Stimulated activated CD4-positive, alpha-beta T cell treated with anti-CD3 and anti-CD28 coated beads, Interleukin-1b, Interleukin-23, amount 100 ng/mL, for 48 hours (primary cell): ENCODE measurements around the gene MRPL27.
"Not testable (repeated sequence)": the region's sequence is repeated elsewhere in the genome, so short reads cannot be mapped to it uniquely, and the experiment has no call there.

Experiments used
- DNase-seq: peaks from one replicate; pipeline ENCODE4 v3.0.0-alpha.2; 2020

Gene MRPL27

DNA sequence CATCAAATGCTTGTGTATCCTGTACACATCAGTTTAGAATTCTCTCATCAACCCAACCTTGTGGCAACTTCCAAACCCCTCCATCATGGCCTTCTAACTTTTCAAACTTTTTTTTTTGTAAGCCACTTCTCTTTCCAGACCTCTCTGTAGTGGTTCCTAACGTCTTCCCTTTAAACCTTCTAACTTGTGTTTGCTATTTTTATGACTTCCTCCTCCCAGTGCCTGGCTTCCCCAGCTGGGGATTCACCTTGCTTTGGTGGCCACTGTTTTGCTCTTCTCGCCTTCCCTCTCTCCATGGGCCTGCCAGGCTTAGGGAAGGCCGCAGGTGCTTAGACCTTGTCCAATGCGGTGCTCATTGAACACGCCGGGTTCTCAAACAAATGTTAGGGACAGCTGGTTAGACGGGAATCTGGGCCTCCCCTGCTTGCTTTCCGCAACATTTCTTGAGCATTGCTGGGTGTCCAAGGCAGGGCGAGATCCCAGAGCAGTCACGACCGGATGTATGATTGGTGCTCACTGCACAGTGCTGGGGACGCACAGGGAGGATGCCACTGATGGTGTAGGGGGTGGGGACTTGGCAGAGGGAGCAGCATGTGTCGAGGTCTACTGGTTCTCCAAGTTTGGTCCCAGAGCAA is 28.1 kb downstream of the MRPL27 start:
- no peak for DNase-seq

DNA sequence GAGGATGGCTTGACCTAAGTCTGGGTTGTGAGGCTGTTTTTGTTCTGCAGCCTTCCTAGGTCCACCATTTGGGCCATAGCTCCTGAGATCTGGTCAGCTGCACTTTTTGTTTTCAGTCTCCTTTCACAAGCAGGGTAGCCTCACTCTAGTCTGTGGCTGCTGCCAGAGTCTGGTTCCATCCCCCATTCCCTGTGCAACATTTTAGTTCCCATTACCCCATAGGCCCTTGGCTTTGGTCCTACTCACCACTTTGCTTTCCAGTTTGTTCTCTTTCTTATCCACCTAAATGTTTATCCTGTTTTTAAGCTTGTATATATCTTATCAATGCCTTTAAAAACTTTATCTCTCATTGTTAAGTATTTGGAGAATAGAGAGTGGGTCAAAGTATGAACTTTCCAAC is 33.6 kb downstream of the MRPL27 start:
- no peak for DNase-seq

DNA sequence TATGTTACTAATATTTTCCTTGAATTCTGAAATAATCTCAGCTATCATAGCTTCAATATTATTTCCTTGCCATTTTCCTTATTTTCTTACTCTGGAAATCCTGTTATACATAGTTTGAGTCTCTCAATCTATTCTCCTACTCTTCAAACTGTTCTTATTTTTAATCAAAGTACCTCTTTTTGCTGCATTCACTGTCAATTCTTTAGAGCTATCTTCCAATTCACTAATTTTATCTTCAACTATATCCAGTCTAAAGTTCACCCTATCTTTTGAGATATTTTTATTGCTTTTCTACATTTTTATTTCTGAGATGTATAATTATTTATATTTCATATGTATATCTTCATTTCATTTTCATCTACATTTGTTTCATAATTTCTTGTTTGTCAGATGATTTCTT is 34.3 kb downstream of the MRPL27 start:
- DNase-seq: no peak

DNA sequence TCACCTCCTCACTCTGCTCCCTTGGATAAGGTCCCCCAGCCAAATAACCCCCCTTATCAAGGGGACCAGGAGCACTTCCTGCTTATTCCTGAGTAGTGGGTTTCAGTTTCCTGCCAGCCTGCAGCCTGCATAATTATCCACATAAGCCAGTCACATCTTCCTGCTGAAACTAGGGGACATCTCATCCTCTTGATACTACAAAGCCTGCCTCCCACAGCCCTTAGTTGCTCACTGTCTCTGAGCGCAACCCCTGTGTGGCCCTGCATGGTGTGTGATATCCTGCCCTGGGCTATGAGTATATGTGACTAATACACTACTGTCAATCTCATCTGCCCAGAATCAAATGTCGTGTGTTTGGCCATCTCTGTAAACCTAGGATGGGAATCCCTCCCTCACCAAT is 35.0 kb downstream of the MRPL27 start:
- peak; percentile 37 for DNase-seq

DNA sequence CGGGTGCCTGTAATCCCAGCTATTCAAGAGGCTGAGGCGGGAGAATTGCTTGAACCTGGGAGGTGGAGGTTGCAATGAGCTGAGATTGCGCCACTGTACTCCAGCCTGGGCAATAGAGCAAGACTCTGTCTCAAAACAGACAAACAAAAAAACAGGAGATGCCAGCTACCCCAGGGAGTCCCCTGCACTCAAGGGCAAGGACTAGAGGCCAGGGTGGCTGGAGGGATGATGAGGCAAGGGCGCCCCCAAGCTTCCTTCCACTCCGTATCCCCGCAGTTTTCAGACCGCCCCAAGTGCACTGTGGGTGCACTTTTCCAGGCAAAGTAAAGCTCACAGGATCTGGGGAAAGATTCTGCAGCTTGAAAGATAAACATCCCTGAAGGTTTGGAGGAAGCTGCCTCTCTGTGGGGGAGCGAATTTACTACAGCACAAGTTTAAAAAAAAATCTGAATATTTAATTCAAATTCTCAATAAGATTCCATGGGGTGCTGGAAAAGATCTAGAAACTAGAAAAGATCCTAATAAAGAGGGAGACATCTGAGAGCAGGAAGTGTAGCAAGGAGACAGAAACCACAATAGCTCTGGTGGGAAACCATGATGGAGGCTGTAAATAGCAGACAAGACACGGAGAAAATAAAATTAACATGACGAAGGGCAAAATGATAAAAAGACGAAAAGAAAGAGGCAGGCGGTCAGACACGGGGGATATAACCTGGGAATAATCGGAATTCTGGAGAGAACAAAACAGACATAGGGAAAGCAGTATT is 39.5 kb downstream of the MRPL27 start:
- DNase-seq: not testable (repeated sequence)

DNA sequence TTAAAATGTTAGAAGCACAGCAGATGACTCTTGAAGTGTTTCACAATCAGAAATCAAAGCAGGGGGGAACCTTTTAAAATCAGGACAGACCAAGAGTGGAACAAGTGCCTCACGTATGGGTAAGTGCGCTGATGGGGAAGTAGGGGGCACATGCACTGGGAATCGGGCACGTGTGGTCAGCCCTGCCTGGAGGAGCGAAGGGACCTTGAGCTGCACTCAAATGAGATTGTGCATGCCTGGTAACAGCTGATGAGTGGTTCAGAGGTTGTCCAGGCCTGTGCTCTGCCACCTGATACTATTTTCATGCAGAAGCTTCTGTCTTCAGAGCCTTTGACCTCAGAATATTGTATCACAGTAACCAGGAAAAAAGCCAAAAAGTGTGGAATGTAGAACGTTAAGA is 40.8 kb downstream of the MRPL27 start:
- no peak for DNase-seq

DNA sequence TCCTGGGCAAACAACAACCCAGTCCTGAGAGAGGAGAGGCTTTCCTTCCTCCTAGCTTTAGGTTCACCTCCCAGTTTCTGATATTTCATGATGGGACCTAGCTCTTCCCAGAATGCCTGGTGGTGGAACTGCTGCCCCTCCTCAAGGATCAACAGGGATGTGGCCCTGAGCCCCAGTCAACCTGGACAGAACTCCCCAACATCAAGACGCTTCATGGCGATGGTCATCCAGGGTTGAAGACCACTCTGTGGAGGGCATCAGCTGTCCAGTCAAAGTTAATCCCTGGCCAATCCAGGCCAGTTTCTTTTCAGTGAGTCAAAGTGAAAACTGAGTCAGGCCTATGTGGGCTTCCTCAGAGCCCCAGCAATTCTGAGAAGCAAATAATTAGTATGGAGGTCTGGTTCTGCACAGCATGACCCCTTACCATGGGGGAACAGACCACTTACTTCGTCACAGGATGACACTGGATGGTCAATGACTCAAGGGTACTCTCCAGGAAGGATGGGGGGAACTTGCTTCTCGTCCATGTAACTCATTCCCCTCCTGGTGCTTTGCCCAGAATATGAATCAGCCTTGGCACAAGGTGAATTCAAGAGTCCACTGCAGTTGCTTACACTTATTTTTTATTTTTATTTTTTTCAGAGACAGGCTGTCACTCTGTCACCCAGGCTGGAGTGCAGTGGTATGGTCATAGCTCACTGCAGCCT is 41.7 kb downstream of the MRPL27 start:
- peak; percentile 32 for DNase-seq

DNA sequence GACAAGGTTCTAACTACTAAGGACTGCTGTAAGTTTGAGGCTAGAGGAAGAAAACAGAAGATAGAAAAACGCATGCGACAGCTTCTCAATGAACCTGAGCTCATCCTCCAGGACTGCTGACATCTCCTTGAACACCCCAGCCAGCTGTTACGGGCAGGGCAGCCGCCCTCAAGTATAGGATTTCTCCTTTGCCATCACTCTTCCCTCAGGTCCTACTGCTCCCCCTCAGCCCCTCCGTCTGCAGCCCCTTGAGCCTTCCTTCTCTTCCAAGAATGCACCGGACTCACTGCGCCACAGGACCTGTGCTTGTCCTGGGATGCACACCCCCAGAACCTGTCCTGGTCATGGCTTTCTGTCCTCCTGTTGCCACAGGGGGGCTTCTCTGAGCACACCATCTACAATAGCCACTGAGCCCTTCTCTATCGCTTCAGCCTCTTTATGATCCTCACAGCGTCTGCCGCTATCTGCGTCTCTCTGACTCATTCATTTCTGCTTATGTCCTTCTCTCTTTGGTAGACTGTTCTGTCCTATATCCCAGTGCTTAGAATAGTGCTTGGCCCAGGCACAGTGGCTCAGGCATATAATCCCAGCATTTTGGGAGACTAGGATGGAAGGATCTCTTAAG is 42.7 kb downstream of the MRPL27 start:
- no peak for DNase-seq

DNA sequence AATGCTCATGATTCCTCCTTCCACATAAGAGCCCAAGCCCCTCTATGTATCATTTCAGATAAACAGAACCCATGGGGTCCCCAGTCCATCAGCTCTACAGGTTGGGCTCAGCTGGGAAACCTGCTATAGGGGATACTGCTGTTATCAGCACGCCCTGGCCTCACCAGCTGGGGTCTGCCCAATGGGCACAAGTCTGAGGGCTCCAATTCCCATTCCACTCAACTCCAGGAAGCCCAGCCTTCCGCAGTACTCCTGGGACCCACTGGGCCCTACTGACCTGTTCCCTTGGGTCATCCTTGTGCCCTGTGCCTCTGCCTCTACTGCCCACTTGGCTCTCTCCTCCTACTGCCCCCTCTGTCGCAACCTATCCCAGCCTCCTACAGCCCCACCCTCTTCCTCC is 43.3 kb downstream of the MRPL27 start:
- DNase-seq: no peak

DNA sequence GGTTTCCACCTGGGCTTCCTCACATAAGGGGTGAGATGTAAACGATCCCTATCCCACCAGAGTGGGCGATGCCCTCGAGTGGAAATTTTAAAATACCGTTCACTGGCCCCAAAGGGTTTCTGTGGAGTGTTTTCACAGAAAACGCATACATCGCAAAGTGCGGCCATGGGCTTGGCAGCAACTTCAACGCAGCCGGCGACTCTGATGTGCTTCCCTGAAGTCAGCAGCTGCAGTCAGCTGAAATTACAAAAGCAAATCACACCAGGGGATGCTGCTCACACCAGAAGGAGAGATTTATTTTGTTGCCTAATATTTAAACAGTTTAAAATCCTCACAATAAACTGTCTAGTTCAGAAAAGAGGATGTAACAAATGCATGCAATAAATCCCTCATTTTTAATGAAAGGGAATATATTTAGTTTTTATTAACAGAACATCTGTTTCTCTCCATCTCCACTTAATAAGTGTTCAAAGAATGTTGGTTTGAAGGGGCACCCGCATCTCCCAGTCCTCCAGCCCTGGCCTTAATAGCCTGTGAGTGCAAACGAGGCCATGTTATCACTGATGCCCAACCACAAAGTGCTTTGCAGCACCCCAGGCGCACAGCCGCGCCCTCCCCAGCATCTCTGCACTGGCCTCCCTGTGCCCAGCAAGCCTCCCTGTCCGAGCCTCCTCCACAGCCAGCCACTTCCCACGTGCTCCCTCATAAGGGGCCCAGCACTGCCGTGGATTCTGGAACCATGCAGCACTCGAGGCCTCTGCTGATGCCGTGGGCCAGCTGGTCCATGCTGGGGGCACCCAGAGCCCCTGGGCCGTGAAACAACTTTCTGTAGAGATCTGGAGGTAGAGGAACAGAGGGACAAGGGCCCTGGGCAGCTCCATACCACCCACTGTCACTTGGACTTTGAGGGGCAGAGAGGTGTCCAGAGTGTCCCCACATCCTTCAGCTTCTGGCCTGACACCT is 44.3 kb downstream of the MRPL27 start:
- DNase-seq: no peak

DNA sequence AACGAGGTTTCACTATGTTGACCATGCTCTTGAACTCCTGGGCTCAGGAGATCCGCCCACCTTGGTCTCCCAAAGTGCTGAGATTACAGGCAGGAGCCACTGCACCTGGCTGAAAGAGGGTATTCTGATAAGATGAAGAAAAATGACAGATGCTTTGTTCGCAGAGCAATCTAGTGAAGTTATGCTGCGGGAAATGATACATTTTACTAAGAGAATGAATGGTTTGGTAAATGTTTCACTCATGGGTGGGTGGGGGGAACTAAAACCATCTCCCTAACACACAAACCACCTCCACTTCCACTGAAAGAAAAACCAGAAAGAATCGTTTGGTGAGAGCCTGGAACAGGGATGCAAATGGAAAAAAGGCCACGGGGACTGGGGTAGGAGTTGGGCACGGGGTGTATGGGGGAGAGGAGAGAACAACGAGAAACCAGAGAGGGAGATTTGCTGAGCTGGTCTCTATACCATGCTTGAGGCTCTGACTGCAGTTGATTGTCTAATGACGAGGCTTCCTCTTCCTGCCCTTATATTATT is 46.1 kb downstream of the MRPL27 start:
- no peak for DNase-seq

DNA sequence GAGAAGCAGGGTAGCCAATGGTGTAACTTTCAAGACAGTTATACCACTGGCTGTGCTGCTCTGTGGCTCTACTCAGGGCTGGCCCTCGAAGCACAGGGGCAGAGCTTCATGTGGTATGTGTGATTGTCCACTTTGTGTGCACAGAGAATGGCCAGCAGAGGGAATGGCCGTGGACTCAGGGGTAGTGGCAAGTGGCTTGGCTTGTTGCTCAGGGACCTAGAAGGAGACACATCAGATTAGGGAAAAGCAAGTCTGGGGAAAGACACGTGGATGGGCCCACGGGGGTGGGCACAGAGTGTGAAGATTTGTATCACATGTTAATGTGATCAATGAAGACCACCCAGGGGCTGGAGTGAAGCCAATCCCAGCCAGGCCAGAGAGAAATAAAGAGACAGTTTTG is 47.1 kb downstream of the MRPL27 start:
- no peak for DNase-seq

DNA sequence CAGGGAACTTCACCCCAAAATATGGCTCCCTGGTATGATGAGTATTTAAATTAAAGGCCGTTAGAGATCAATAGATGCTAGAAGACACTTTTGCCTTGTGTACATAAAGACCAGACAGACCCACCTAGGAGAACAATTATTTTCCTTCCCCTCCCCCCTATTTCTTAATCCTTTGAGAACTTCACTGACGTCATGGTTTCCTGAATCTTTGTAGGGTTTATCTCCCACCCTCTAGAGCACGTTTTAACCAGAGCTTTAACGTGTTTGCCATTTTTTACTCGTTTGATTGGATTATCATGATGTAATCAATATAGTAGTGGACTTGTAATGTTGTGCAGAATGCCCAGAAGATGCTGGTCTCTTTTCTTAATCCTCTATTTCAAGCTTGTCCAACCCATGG is 49.9 kb downstream of the MRPL27 start:
- no peak for DNase-seq

DNA sequence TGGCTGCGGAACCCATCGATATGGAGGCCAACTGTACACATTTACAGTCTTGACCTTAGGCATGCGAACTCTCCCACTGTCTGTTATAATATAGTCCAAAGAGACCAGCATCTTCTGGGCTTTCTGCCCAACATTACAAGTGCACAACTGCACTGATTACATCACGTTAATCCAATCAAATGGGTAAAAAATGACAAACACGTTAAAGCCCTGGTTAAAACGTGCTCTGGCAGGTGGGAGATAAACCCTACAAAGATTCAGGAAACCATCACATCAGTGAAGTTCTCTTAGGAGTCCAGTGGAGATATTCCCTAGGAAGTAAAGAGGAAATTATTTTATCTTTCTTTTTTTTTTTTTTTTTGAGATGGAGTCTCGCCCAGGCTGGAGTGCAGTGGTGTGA is 50.7 kb downstream of the MRPL27 start:
- DNase-seq: no peak

DNA sequence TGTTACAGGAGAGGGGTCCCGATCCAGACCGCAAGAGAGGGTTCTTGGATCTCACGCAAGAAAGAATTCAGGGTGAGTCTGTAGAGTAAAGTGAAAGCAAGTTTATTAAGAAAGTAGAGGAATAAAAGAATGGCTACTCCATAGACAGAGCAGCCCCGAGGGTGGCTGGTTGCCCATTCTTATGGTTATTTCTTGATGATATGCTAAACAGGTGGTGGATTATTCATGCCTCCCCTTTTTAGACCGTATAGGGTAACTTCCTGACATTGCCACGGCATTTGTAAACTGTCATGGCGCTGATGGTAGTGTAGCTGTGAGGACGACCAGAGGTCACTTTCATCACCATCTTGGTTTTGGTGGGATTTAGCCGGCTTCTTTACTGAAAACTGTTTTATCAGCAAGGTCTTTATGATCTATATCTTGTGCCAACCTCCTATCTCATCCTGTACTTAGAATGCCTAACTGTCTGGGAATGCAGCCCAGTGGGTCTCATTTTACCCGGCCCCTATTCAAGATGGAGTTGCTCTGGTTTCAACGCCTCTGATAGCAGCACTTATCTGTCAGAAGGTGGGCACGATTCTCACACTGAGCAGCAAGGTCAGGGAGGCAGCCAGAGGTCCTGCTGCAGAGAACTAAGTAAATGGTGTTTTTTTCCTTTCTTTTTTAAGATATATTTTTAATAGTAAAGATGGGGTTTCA is 53.5 kb downstream of the MRPL27 start:
- DNase-seq: no peak

DNA sequence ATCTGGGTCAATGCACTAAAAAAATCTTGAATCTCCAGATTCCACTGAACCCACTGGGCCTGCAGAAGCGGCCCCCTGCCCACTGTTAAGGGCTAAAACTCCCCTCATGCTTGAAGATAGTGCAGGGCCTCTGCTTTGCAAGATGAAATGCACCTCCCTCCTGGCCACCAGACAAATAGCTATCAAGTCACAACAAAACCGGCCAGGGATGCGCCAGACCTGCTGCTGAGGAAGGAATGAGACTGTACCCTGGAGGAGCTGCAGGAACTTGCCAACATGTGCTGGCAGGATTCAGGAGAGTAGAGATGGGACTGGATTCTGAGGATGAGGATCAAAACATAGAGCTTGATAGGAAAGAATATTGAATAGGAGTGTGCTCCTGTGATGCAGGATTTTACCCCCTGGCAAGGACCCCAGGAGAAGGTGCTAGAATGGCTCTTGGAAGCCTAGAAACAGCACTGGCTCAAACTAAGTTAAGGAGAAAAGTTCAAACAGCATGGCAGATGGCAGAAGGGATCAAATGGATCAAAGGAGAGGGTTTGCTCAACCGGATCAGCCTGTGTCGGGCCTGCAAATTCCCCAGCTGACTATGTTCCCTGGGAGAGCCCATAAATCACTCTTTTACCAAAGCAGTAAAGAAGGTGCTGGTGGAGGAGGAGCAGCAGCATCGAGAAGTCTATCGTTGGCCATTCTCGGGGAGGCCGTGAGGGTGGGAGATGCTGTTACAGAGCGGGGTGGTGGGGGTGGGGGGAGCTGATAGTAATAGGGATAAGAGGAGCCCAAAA is 54.3 kb downstream of the MRPL27 start:
- no peak for DNase-seq
